Measurements from ENCODE around the gene SLC15A5.

Gene SLC15A5

GRCh38 chr12:16258963-16259362 lies 18.5 kb downstream of the SLC15A5 start:
- DNase-seq: no peak

DNA sequence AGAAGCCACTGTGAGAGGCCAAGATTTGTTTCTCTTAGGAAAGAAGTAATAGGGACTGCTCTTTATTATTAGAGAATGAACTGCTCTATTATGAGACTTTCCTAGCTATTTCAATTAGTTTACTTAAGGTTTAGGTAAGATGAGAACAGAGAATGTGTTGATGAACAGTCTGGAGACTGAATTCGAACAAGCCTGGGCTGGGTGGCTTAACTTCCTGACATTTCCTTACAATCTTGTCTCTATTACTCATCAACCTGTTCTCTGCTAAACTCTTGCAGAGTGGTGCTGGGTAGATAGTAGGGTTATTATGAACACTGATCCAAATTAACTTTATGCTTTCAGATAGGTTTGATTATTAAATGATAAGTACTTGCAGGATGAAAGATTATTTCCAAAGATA lies 31.2 kb downstream of the SLC15A5 start:
- no peak for DNase-seq

DNA sequence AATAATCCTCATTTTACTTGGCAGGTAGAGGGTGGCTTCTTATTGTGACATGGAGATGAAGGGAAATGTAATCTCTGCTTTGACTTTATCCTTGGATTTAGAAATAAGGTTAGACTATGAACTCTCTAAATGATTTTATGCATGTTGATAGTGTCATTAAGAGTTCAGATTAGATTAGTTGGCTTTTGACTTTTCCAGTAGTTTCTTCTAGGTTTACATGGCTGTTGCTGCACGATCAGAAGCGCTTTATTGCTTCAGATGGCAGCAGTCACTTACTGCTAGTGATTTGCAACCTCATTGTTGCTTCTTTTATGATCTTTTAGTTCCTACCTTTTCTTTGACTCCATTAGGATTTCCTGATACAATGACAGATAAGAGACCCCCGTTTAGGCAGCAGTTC lies 32.3 kb downstream of the SLC15A5 start:
- no peak for DNase-seq

- DNase-seq: no peak
These were observed 33.7 kb downstream of the SLC15A5 start for GRCh38 chr12:16243487-16244412.

DNA sequence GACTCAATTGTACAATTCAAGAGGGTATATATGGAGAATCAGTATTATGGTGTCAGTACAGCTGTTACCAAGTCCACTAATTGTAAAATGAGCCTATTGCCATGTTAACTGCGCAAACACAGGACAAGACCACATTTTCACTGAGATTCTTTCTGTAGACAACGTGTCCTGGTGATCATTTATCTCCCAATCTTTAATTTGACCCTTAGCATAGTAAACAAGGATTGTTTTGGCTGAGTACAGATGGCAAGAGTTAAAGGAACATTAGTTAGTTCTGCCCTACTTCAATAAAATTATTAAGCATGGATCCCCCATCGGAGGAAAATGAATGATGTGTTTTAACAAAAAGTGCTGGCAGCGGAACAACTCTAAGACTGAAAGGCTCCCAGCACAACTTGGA lies 36.1 kb downstream of the SLC15A5 start:
- DNase-seq: no peak

DNA sequence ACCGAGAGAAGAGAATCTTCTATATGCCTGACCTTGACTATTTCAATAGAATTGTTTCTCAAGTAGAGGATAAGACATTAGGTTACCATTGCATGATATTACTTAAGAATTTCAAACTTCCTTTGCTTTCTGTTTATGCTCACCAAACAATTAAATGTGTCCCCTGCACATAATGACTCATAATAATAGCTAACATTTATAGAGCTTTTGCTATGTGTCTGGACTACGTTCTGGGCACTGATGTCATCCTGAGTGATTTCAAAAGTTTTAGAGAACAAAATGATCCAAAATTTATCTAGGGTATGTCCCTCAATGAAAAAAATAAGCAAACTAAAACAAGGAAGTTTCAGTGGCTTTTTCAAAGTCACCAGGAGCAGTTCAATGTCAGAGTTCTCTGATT lies 38.8 kb downstream of the SLC15A5 start:
- DNase-seq: no peak

DNA sequence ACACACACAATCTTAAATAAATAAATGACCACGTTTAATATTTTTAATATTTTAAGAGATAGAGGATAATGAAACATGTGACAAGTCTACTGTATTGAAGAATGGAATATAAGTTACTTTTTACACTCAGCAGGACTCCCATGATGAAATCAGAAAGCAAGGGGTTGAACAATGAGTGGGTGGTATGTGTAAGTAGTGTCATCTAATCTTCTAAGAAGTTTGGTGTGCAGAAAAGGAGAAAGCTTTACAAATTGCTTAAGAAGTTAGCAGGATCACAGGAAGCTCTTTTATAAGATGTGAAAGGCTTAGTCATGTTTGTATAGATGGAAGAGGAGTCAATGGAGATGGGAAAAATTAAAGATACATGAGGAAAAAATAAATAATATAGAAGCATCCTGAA lies 47.8 kb downstream of the SLC15A5 start:
- DNase-seq: no peak

DNA sequence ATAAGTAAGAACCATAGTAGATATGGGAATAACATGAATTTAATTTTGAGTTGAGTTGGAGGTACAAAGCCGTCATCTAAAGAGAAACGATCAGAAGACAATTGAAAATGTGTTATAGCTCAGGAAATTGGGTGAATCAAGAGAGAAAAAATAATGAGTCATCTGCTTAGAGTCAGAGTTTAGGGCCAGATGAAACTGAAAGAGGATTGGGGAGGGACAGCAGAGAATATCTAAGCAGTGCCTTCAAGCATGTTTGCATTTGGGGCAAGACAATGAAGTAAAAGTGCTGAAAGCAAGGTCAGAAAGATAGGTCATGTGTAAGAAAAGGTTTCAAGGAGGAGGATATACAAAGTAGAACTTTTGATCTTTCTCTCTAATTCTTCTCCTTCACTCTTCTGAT lies 49.4 kb downstream of the SLC15A5 start:
- DNase-seq: no peak

GRCh38 chr12:16225692-16226091 lies 51.8 kb downstream of the SLC15A5 start:
- DNase-seq: no peak

DNA sequence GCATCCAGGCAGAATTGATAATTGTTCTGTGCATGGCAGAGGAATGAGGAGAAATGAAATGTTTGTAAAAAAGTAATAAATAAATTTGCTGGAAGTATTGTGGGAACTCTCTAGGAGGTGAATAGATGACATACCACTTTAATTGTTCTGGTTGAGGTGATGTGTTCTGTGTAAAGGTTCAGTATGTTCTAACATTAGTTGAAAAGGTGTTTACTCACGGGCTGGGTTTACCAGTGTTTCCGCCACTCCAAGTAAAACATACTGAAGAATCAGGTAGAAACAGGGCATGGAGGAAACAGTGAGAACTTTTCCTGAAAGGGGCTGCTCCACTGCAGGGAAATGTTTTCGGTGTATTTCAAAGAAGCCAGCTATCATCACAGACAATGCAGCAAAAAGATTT lies 53.3 kb downstream of the SLC15A5 start:
- no peak for DNase-seq

DNA sequence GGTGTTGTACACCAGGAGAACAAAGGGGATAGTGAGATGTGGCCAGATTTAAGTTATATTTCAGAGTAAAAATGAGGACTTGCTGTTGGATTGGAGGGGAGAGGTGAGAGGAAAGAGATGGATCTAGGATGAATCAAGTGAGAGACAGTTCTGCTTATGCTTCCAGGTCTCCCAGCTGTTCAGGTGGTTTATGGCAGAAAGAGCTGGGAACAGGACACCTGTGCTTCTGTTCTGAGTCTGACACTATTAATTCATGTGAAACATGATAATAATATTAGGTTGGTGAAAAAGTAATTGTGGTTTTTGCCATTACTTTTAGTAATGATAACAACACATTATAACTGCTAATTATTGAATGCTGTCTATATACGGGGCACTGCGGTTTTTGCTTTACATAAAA lies 55.7 kb downstream of the SLC15A5 start:
- DNase-seq: no peak

DNA sequence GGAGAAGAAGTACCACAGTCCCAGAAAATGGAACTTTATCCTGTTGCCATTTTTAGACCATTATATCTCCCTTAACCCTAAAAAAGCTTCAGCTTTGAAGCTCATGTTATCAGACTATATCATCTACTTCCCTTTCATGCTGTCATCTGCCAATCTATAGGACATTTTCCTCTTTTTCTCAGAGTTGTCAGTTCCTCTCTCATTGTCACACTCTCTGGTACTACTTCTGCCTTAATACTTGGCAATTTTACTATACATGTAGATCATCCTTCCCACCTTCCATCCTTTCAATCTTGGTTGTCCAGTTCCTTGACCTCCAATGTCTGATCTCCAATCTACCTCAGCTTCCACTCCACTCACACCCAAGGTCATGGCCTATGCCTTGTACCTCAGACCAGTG lies 57.4 kb downstream of the SLC15A5 start:
- DNase-seq: no peak

DNA sequence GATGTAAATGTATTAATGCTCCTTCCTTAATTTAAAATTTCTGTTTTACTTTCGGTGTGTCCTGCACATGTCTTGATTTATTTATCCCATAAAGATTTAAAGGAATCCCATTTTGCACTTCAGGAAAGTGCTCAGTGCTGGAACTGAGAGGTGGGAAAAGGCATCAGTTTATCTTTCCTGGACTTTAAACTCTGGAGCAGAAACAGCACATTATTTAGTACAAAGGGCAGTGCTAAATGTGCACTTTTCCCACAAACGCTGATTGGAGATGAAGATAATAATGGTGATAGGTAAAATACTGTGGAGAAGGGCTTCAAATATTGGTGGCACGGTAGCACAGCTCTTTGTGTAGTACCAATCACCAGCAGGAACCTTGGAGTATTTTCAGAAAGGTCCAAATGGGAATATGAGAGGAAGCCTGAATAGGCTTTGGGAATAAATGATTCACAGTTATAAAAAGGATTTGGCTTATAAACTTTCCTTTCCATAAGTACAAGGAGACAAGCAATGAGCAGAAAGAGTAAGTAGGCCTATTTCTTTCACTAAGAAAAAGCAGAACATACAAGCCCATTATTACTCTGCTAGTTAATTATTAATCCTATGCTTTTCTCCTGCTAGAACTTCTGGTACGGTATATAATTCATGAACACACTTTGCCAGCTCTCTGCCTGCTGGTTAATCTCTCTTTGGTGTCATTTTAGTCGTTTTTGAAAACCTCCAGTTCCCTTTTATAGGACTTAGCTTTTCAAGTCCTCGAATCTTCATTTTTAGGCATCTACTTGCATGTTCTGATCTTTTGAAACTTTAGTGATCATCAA lies 58.3 kb downstream of the SLC15A5 start:
- no peak for DNase-seq

DNA sequence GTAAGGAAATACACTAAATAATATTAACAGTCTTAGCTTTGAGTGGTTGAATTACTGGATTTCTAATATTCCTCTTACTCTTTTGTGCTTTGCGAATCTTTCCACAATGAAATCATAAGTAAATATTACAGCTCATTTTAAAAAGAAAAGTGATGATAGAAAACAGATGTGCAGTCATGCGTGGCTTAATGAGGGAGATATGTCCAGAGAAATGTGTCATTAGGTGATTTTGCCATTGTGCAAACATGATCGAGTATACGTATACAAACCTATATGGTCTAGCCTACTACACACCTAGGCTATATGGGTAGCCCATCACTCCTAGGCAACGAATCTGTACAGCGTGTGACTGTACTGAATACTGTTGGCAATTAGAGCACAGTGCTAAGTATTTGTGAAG lies 59.3 kb downstream of the SLC15A5 start:
- DNase-seq: no peak

- DNase-seq: no peak
These were observed 65.8 kb downstream of the SLC15A5 start for GRCh38 chr12:16211731-16212130.

DNA sequence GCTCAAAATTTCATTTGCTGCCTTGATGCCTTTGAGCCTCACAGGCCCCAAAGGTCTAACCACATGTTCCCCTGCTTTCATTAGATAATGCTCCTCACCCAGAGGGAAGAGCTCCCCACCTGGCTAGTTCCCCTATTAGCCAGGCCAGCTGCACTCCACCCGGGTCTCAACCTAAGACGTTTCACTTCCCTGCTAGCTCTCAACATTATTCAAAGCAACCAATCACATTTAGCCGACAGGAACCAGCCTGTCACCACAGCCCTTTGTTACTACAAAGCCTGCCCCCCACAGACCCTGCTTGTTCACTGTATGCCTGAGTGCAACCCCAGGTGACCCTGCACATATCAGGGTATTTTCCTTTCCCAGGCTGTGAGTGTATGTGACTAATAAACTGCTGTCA lies 78.6 kb downstream of the SLC15A5 start:
- no peak for DNase-seq

DNA sequence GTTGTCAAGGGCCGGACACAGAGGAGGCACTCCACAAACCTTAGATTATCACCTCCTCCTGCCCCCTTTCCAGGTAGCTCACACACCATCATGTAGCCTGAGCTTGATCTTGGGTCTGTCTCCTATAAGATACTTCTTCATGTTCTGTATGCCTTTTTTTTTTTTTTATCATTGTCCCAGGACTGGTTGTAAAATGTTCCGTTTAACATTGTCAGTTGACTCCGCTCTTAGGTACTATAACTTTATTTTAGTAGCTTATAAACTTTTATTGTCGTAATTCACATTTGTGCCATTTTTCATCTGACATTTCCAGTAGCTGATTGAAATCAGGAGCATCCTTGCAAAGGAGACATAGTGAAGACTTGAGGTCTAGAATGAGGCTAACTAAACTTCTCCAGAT lies 79.9 kb downstream of the SLC15A5 start:
- no peak for DNase-seq

DNA sequence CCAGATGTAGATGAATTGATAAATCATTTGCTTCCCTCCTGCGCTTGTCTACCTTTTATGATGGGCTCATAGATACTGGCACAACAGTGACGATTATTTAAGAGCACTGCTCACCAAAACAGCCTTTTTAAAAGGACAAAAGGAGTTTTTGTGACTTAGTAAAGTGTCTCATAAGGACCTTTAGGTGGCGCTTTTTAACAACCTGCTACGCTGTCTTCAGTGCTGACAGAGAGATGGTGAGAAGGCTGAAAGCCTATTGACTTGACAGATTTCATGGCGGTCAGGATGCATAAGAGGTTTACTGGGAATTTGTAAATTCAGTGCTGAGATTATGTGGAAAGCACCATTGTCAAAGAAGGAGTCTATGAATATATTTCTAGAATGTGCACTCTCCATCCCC lies 87.6 kb downstream of the SLC15A5 start:
- DNase-seq: no peak

DNA sequence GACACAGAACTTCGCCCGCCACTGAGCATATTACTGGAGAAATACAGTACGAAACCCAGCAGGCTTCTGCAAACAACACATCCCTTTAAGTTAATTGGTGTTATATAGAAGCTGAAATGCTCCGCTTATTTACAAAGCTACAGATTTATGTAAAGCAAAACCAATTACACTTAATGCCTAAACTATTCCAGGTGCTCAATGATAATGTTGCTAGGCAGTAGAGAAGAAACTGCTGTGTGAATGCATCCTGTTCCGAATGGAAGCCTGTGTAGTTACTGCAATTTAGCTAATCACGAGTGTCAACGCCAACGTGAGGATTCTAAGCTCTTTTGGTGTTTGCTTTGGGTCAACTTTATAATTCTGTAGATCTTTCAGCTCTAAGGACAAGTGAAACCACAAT lies 89.8 kb downstream of the SLC15A5 start:
- no peak for DNase-seq

DNA sequence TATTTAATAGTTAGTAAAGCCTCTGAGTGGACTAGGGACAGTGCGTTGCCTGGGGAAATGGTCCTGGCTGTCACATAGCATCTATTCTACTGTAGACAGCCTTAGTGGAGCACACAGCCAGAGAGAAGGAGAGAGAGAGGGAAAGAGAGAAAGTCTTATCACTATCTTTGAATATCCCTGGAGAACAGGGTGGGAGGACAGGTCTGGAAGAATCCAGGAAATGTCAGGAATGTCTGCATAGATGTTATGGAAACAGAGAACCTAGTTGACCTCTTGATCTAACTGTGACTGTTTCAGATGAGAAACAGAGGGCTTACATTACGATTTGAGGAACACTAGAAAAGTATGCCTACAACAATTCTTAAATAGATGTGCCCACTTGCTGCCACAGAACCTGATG lies 92.8 kb downstream of the SLC15A5 start:
- DNase-seq: no peak

DNA sequence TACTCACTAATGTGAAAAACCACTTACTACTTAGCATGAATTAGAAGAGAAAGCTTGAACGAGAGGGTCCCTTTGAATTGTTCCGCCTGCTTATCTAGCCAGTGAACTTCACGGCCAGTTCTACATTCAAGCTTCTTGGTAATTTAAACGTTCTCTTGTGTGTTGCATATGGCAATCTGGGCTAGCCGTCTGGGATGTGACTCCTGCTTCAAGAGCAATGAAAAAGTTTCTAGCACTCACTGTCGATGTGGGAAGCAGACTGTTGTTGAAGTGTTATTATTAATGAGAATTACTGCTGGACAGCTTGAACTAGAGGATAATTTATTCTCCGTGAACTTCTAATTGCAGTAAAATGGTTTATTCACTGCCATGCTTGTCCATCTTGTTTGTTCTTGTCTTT lies 93.9 kb downstream of the SLC15A5 start:
- DNase-seq: no peak

DNA sequence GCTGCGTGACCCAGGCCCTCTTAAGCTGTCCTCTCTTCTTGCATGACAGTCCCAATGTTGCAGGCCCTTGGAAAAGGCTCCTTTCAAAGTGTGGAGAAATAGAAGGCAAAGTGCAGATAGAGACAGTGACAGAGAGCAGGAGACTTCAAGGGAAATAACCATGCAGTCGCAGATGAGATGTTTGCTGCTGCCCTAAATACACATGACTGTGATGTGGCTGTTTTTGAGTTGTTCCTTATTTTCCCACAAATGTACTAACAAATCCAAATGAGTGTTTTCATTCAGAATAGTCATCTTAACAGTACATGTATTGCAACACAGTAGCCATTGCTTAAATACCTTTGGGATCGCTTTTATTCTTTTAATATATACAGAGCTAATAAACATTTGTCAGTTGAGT lies 101.6 kb downstream of the SLC15A5 start:
- DNase-seq: no peak

GRCh38 chr12:16174282-16174681 lies 103.2 kb downstream of the SLC15A5 start:
- DNase-seq: no peak

DNA sequence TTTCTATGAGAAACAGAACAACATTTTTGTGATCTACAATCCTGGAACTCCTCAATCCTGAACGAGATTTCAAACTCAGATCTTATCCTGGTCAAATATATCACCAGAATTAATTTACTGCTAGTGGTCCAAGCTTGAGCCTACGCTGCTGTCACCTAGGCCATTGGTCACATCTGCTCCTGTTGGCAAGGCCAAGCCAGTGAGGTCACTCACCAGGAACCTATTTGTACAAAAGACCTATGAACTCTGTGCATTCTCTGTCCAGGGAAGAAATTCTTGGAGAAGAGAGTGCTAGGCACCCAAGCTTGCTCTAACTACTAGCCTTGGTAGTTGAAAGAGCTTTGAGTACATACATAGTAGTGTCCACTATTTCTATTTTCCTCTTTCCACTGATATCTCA lies 106.1 kb downstream of the SLC15A5 start:
- DNase-seq: no peak

Data from CD4-positive, alpha-beta T cell treated with Interleukin-6 for 4 hours (primary cell).